Spleen (tissue), 11 donors: ENCODE data around the gene DACT1. TPM values are rescaled to one million over a fixed set of nuclear protein-coding genes. Genes with fewer than 3 reads are reported as not detected.

Experiments used
- DNase-seq: peaks from one replicate; pipeline ENCODE4 v3.0.0-alpha.2; 2020
- H3K27ac ChIP-seq, 8 donors: fragments of 200-600 bp; sonication (generic) in 7 of 8; 1 replicate in 4 of 8; 2 replicates in 4 of 8; pipeline versions ENCODE4 v1.5.0 to v1.8.0; 2016 to 2021; ENCODE audit warnings: inconsistent platforms in 4 of 8, mild to moderate bottlenecking in 4 of 8, moderate library complexity in 1 of 8
- H3K27me3 ChIP-seq, 7 donors: fragments of 200-600 bp; sonication (generic) in 6 of 7; replicated peaks in 1 of 7; 1 replicate in 4 of 7; 2 replicates in 3 of 7; pipeline versions ENCODE4 v1.5.0 to v1.8.0; 2016 to 2021; ENCODE audit warnings: inconsistent platforms in 3 of 7, mild to moderate bottlenecking in 1 of 7
- H3K36me3 ChIP-seq, 6 donors: fragments of 200-600 bp; sonication (generic) in 5 of 6; 1 replicate in 4 of 6; 2 replicates in 2 of 6; pipeline versions ENCODE4 v1.5.0 to v1.8.0; 2016 to 2021; ENCODE audit warnings: inconsistent platforms in 2 of 6
- H3K4me1 ChIP-seq, 6 donors: fragments of 200-600 bp; sonication (generic) in 5 of 6; 1 replicate in 3 of 6; 2 replicates in 3 of 6; pipeline versions ENCODE4 v1.5.0 to v1.8.0; 2016 to 2021; ENCODE audit warnings: inconsistent platforms in 3 of 6
- H3K4me3 ChIP-seq, 8 donors: fragments of 200-600 bp; sonication (generic) in 7 of 8; 1 replicate in 4 of 8; 2 replicates in 4 of 8; pipeline versions ENCODE4 v1.5.0 to v1.8.0; 2016 to 2021; ENCODE audit warnings: inconsistent platforms in 4 of 8, mild to moderate bottlenecking in 4 of 8, moderate library complexity in 2 of 8
- H3K9me3 ChIP-seq, 8 donors: fragments of 200-600 bp; sonication (generic) in 7 of 8; 1 replicate in 4 of 8; 2 replicates in 4 of 8; pipeline versions ENCODE4 v1.5.0 to v1.8.0; 2016 to 2021; ENCODE audit warnings: inconsistent platforms in 4 of 8
- CTCF ChIP-seq, 11 experiments: fragments of 200-600 bp in 7 of 11; fragments of 450-650 bp in 4 of 11; sonication (generic) in 4 of 11; IDR thresholded peaks in 8 of 11; conservative IDR thresholded peaks in 3 of 11; 1 replicate in 7 of 11; 2 replicates in 4 of 11; pipeline versions ENCODE4 v1.4.0 to v1.8.0; 2016 to 2021; ENCODE audit warnings: antibody characterized with exemption in 11 of 11, inconsistent platforms in 4 of 11, mild to moderate bottlenecking in 1 of 11
- POLR2A ChIP-seq, 3 donors: fragments of 450-650 bp; IDR thresholded peaks; one replicate each; pipeline ENCODE4 v1.5.1; 2017; ENCODE audit warnings: antibody characterized with exemption in 3 of 3, mild to moderate bottlenecking in 1 of 3
- POLR2AphosphoS5 ChIP-seq, 3 donors: sonication (generic); formaldehyde crosslinking; IDR thresholded peaks; one replicate each; pipeline ENCODE4 v1.5.1; 2017; ENCODE audit warnings: antibody characterized with exemption in 3 of 3
- WGBS, 5 donors: extraction: QIAGEN DNeasy Blood & Tissue Kit in 3 of 5; methylation state at CpG; one replicate each; pipeline versions ENCODE4 v1.1.5 to v1.1.7; 2013 to 2018; 5-methylcytosine and 5-hydroxymethylcytosine counted together
- intact Hi-C: fragments of 100-400 bp; cut with DNase I; formaldehyde crosslinking; loops from one replicate; pipeline ENCODE4 v1.15.0; 2023; ENCODE audit warnings: low total_unique reads
- polyA plus RNA-seq, 3 donors: library from polyadenylated mRNA; stranded (reverse); fragments of 200-250 nt; gene quantifications; one replicate each; pipeline ENCODE4 v1.2.1, GENCODE V29; 2013
- total RNA-seq, 7 donors: library from RNA; depleted of rRNA in 3 of 7; stranded (reverse); fragments of >200 nt in 3 of 7; fragmentation: NEBNext Ultra II Directional in 4 of 7; extraction: Animal tissue kit (Norgen Biotek cat#: 25700) in 4 of 7; gene quantifications; one replicate each; pipeline versions ENCODE4 v1.1.0 to v1.2.1, GENCODE V29; 2016 to 2021
- donor health status: healthy with polysubstance abuse.
- donor health status: DM: no; HTN: no; CAD: no; lungs with moderate emphysema.
- donor health status: DM: no; HTN: no; CAD: no.
- donor health status: Bipolar disorder and iron deficiency.
- donor health status: healthy.
- donor health status: DM: no; HTN: no; CAD: no.
- donor health status: DM: yes; HTN: yes; CAD: no.

DACT1 gene
- total and polyA plus RNA-seq, 10 donors: 1.3 to 23.4 (median 8.6) TPM

- Histone ChIP-seq H3K27ac (no peak overlapping the region), H3K27me3 (no peaks in the 10 kb centered on the region), H3K9me3 (no peaks in the 10 kb centered on the region), H3K36me3 (no peaks in the 10 kb centered on the region), H3K4me3 (no peak overlapping the region), H3K4me1 (peaks cover 0 to 9% (median 0%) of the 10 kb centered on the region in 6 donors)
- no peak for DNase-seq
- intact Hi-C loops: no loop called here
- TF ChIP-seq POLR2A (IDR thresholded peaks at IDR 0.05) (no peak), POLR2AphosphoS5 (IDR thresholded peaks at IDR 0.05) (no peak), CTCF (IDR thresholded peaks at IDR 0.05 in 8 of 11, conservative IDR thresholded peaks at IDR 0.05 in 3 of 11) (no peak)
Observed at GRCh38 chr14:58666737-58667136, 29.0 kb downstream of the DACT1 start.

DNA sequence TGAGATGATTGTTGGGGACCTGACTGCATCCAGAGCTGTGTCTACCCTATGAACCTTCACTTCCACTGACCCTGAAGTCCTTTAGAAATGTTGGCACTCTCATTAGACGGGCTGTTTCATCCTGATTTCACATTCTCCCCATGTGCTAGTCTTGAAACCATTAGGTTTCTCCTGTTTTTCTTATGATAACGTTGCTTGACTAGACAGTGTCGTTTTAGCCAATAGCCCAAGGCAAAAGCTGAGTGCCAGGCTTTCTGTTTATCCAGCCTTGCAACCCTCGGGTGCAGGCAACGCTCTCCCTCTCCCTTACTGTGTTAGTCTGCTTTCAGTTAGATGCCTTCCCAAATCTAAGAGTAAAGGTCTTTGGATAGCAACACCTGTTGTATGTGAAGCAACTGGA is 30.1 kb downstream of the DACT1 start:
- Histone ChIP-seq H3K4me1 (no peaks in the 10 kb centered on the region), H3K9me3 (no peaks in the 10 kb centered on the region), H3K27ac (no peak overlapping the region), H3K36me3 (no peaks in the 10 kb centered on the region), H3K4me3 (no peak overlapping the region), H3K27me3 (no peaks in the 10 kb centered on the region)
- no peak for DNase-seq
- intact Hi-C loops: no loop called here
- TF ChIP-seq CTCF (IDR thresholded peaks at IDR 0.05 in 8 of 11, conservative IDR thresholded peaks at IDR 0.05 in 3 of 11) (no peak), POLR2AphosphoS5 (IDR thresholded peaks at IDR 0.05) (no peak), POLR2A (IDR thresholded peaks at IDR 0.05) (no peak)
- WGBS, 5 donors: 79 to 89% (median 85%) methylated on average over 5 of the region's 5 CpGs

GRCh38 chr14:58668848-58669480 is 31.2 kb downstream of the DACT1 start:
- intact Hi-C loops: no loop called here

More at GRCh38 chr14:58668848-58669480, 31.2 kb downstream of the DACT1 start:
- Histone ChIP-seq H3K9me3 (no peaks in the 10 kb centered on the region), H3K36me3 (no peaks in the 10 kb centered on the region), H3K4me3 (no peak overlapping the region), H3K27me3 (no peaks in the 10 kb centered on the region), H3K27ac (no peak overlapping the region), H3K4me1 (no peaks in the 10 kb centered on the region)
- WGBS, 5 donors: 57 to 81% (median 64%) methylated on average over 5 of the region's 5 CpGs
- TF ChIP-seq POLR2A (IDR thresholded peaks at IDR 0.05) (no peak), POLR2AphosphoS5 (IDR thresholded peaks at IDR 0.05) (no peak), CTCF (IDR thresholded peaks at IDR 0.05 in 8 of 11, conservative IDR thresholded peaks at IDR 0.05 in 3 of 11) (no peak)
- no peak for DNase-seq
